Karpas-422 (cell line): Measurements from ENCODE around the gene MTHFR. TPM values are rescaled to one million over a fixed set of nuclear protein-coding genes. Genes with fewer than 3 reads are reported as not detected.
"Not testable (repeated sequence)": the region's sequence is repeated elsewhere in the genome, so short reads cannot be mapped to it uniquely, and the experiment has no call there.

Experiments used
- DNase-seq: peaks from one replicate; pipeline ENCODE4 v3.0.0-alpha.2; 2015
- H2AFZ ChIP-seq: fragments of 200-600 bp; sonication (generic); 2 replicates; pipeline ENCODE4 v1.6.1; 2014; ENCODE audit warnings: antibody characterized with exemption, low read length, mixed read lengths
- H3K27ac ChIP-seq: fragments of 200-600 bp; sonication (generic); 2 replicates; pipeline ENCODE4 v1.5.1; 2014; ENCODE audit warnings: mild to moderate bottlenecking, low read length, moderate library complexity
- H3K27me3 ChIP-seq: fragments of 200-600 bp; sonication (generic); 2 replicates; pipeline ENCODE4 v1.6.1; 2014; ENCODE audit warnings: low read length, mixed read lengths
- H3K36me3 ChIP-seq: fragments of 200-600 bp; sonication (generic); 2 replicates; pipeline ENCODE4 v1.6.1; 2014; ENCODE audit warnings: low read length, mixed read lengths; ENCODE audit not compliant: insufficient read depth
- H3K4me1 ChIP-seq: fragments of 200-600 bp; sonication (generic); 2 replicates; pipeline ENCODE4 v1.6.1; 2014; ENCODE audit warnings: mild to moderate bottlenecking, low read length, mixed read lengths
- H3K4me2 ChIP-seq: fragments of 200-600 bp; sonication (generic); 2 replicates; pipeline ENCODE4 v1.6.1; 2014; ENCODE audit warnings: low read length, low read depth, mild to moderate bottlenecking; ENCODE audit not compliant: poor library complexity, severe bottlenecking
- H3K4me3 ChIP-seq: fragments of 200-600 bp; sonication (generic); 2 replicates; pipeline ENCODE4 v1.5.1; 2014; ENCODE audit warnings: mild to moderate bottlenecking, antibody characterized with exemption, low read length, mixed read lengths
- H3K79me2 ChIP-seq: fragments of 200-600 bp; sonication (generic); 2 replicates; pipeline ENCODE4 v1.6.1; 2014; ENCODE audit warnings: mild to moderate bottlenecking, low read length, mixed read lengths
- H3K9ac ChIP-seq: fragments of 200-600 bp; sonication (generic); 2 replicates; pipeline ENCODE4 v1.6.0; 2014; ENCODE audit warnings: low read length
- H3K9me2 ChIP-seq: fragments of 200-600 bp; sonication (generic), shearing (Covaris generic); replicated peaks from 2 replicates; pipeline ENCODE4 v1.6.0; 2014; ENCODE audit warnings: mild to moderate bottlenecking, low read length, moderate library complexity; ENCODE audit not compliant: insufficient read depth
- H3K9me3 ChIP-seq: fragments of 300-700, 200-600 bp; sonication (generic); 2 replicates; pipeline ENCODE4 v1.6.1; 2014; ENCODE audit warnings: low read length, mixed read lengths
- H4K20me1 ChIP-seq: fragments of 200-600 bp; sonication (generic); 2 replicates; pipeline ENCODE4 v1.6.1; 2014; ENCODE audit warnings: mild to moderate bottlenecking, antibody characterized with exemption, low read length, low read depth; ENCODE audit not compliant: insufficient read depth
- total RNA-seq: library from RNA; depleted of rRNA; stranded (reverse); fragments of >200 nt; shearing (Covaris generic); gene quantifications from 2 replicates; pipeline ENCODE4 v1.2.3, GENCODE V29; 2014; ENCODE audit warnings: low replicate concordance

The MTHFR gene
- total RNA-seq, 1 experiment from 2014 or later, result 32.5 TPM

GRCh38 chr1:11803924-11804665, 1.7 kb downstream of the MTHFR start:
- H3K4me3 ChIP-seq, result peak overlapping the region; percentile 74
- not testable (repeated sequence) for H3K9me2 ChIP-seq, H3K36me3 ChIP-seq, H3K9me3 ChIP-seq, H3K27me3 ChIP-seq, DNase-seq, H4K20me1 ChIP-seq
- H3K9ac ChIP-seq, result peak overlapping the region; percentile 81
- 0 out of 2 replicates have a peak overlapping the region, but pooled peaks have one; percentile 9 for H2AFZ ChIP-seq
- H3K4me2 ChIP-seq, result peak overlapping the region; percentile 82
- H3K4me1 ChIP-seq, result peaks cover 48% of the 10 kb centered on the region
- peak overlapping the region; percentile 31 for H3K27ac ChIP-seq
- peaks cover 41% of the 10 kb centered on the region for H3K79me2 ChIP-seq

- Histone ChIP-seq H4K20me1 (no peaks in the 10 kb centered on the region), H3K27ac (peak overlapping the region; percentile 31), H3K4me3 (peak overlapping the region; percentile 58; the same call in 1 of the 2 replicates), H3K79me2 (peaks cover 32% of the 10 kb centered on the region), H3K36me3 (peaks cover under 1% of the 10 kb centered on the region; the same call in 1 of the 2 replicates), H3K9me2 (no peaks in the 10 kb centered on the region), H3K9me3 (no peaks in the 10 kb centered on the region), H3K4me1 (peaks cover 46% of the 10 kb centered on the region), H3K27me3 (no peaks in the 10 kb centered on the region), H3K9ac (peak overlapping the region; percentile 60), H3K4me2 (peak overlapping the region; percentile 82), H2AFZ (0 out of 2 replicates have a peak overlapping the region, but pooled peaks have one; percentile 9)
- DNase-seq, result peak; percentile 91
Observed at GRCh38 chr1:11802973-11803885, 2.5 kb downstream of the MTHFR start.

GRCh38 chr1:11802616-11802972, 3.2 kb downstream of the MTHFR start:
- DNase-seq, result no peak
- Histone ChIP-seq H3K79me2 (peaks cover 26% of the 10 kb centered on the region), H3K9ac (peak overlapping the region; percentile 60), H3K27me3 (no peaks in the 10 kb centered on the region), H3K4me3 (peak overlapping the region; percentile 58; the same call in 1 of the 2 replicates), H3K9me3 (no peaks in the 10 kb centered on the region), H3K36me3 (no peaks in the 10 kb centered on the region; the same call in 1 of the 2 replicates), H2AFZ (no peak overlapping the region), H3K4me2 (peak overlapping the region; percentile 82), H3K4me1 (peaks cover 39% of the 10 kb centered on the region), H3K9me2 (no peaks in the 10 kb centered on the region), H4K20me1 (no peaks in the 10 kb centered on the region), H3K27ac (no peak overlapping the region)

GRCh38 chr1:11800756-11801433, 4.9 kb downstream of the MTHFR start:
- no peak for DNase-seq
- H3K4me1 ChIP-seq, result peaks cover 29% of the 10 kb centered on the region
- peaks cover 12% of the 10 kb centered on the region for H3K79me2 ChIP-seq
- H2AFZ ChIP-seq, result no peak overlapping the region
- H3K9ac ChIP-seq, result no peak overlapping the region
- no peak overlapping the region for H3K4me2 ChIP-seq
- H3K4me3 ChIP-seq, result no peak overlapping the region
- no peaks in the 10 kb centered on the region for H3K27me3 ChIP-seq
- no peak overlapping the region for H3K27ac ChIP-seq
- no peaks in the 10 kb centered on the region for H3K36me3 ChIP-seq
- H4K20me1 ChIP-seq, result no peaks in the 10 kb centered on the region
- no peaks in the 10 kb centered on the region for H3K9me2 ChIP-seq
- no peaks in the 10 kb centered on the region for H3K9me3 ChIP-seq

GRCh38 chr1:11800391-11800755, 5.4 kb downstream of the MTHFR start:
- no peak overlapping the region for H3K9ac ChIP-seq
- no peaks in the 10 kb centered on the region for H3K9me2 ChIP-seq
- H3K9me3 ChIP-seq, result no peaks in the 10 kb centered on the region
- no peak overlapping the region for H3K4me3 ChIP-seq
- H3K27ac ChIP-seq, result no peak overlapping the region
- H3K4me2 ChIP-seq, result no peak overlapping the region
- no peak overlapping the region for H2AFZ ChIP-seq
- no peaks in the 10 kb centered on the region for H4K20me1 ChIP-seq
- peaks cover 10% of the 10 kb centered on the region for H3K79me2 ChIP-seq
- no peaks in the 10 kb centered on the region for H3K27me3 ChIP-seq
- H3K4me1 ChIP-seq, result peaks cover 29% of the 10 kb centered on the region
- H3K36me3 ChIP-seq, result no peaks in the 10 kb centered on the region
- no peak for DNase-seq

- Histone ChIP-seq H3K79me2 (peaks cover 5% of the 10 kb centered on the region; the same call in 1 of the 2 replicates), H3K4me3 (no peak overlapping the region), H3K27ac (no peak overlapping the region), H2AFZ (no peak overlapping the region), H3K36me3 (no peaks in the 10 kb centered on the region), H4K20me1 (no peaks in the 10 kb centered on the region), H3K4me1 (peaks cover 27% of the 10 kb centered on the region), H3K27me3 (no peaks in the 10 kb centered on the region), H3K9me2 (no peaks in the 10 kb centered on the region), H3K9ac (no peak overlapping the region), H3K9me3 (no peaks in the 10 kb centered on the region), H3K4me2 (no peak overlapping the region)
- DNase-seq, result no peak
Observed at GRCh38 chr1:11799896-11800295, 5.9 kb downstream of the MTHFR start.

- Histone ChIP-seq H4K20me1 (no peaks in the 10 kb centered on the region), H3K79me2 (no peaks in the 10 kb centered on the region), H2AFZ (no peak overlapping the region), H3K9me2 (no peaks in the 10 kb centered on the region), H3K36me3 (no peaks in the 10 kb centered on the region), H3K27ac (no peak overlapping the region), H3K4me2 (no peak overlapping the region), H3K27me3 (no peaks in the 10 kb centered on the region), H3K4me1 (peaks cover 19% of the 10 kb centered on the region), H3K9me3 (no peaks in the 10 kb centered on the region), H3K4me3 (no peak overlapping the region), H3K9ac (no peak overlapping the region)
- no peak for DNase-seq
Observed at GRCh38 chr1:11799099-11799498, 6.7 kb downstream of the MTHFR start.
